CD4-positive, alpha-beta memory T cell (primary cell): ENCODE data around the gene PDGFRA. TPM values are rescaled to one million over a fixed set of nuclear protein-coding genes. Genes with fewer than 3 reads are reported as not detected.

Experiments
- CTCF ChIA-PET: fragments of 350-600 bp; sonication (Branson Sonifier 250); formaldehyde crosslinking; loops from one replicate; lab custom pipeline; 2021; ENCODE audit warnings: inconsistent platforms; ENCODE audit not compliant: partially characterized antibody; lab: Charles Lee
- POLR2A ChIA-PET: fragments of 350-600 bp; sonication (Branson Sonifier 250); formaldehyde crosslinking; loops from one replicate; lab custom pipeline; 2021; ENCODE audit not compliant: partially characterized antibody; lab: Charles Lee
- DNase-seq, 5 donors: peaks; one replicate each; pipeline versions ENCODE4 v3.0.0 to v3.0.0-alpha.2; 2020 to 2022; ENCODE audit warnings: mixed read lengths in 1 of 5
- H3K27ac ChIP-seq: one replicate; pipeline ENCODE4 v1.7.0; 2013; ENCODE audit warnings: low read depth, low read length
- H3K27me3 ChIP-seq: 2 replicates; pipeline ENCODE4 v1.7.0; 2013; ENCODE audit warnings: mild to moderate bottlenecking, low read length, moderate library complexity; ENCODE audit not compliant: insufficient read depth
- H3K36me3 ChIP-seq: 2 replicates; pipeline ENCODE4 v1.7.0; 2013; ENCODE audit warnings: mild to moderate bottlenecking, low read length, moderate library complexity; ENCODE audit not compliant: insufficient read depth
- H3K4me1 ChIP-seq: 2 replicates; pipeline ENCODE4 v1.7.0; 2013; ENCODE audit warnings: mild to moderate bottlenecking, low read length, moderate library complexity; ENCODE audit not compliant: insufficient read depth
- H3K4me3 ChIP-seq, 2 donors: one replicate each; pipeline ENCODE4 v1.7.0; 2013; ENCODE audit warnings: low read length in 2 of 2, mild to moderate bottlenecking in 1 of 2
- H3K9me3 ChIP-seq, 2 donors: one replicate each; pipeline ENCODE4 v1.7.0; 2013; ENCODE audit warnings: low read length in 2 of 2, control low read depth in 1 of 2; ENCODE audit not compliant: control insufficient read depth in 1 of 2
- H3K27ac Mint-ChIP-seq, 7 donors: one replicate each; pipeline ENCODE4 v1.8.0; 2020 to 2021; ENCODE audit warnings: mixed read lengths in 7 of 7, mild to moderate bottlenecking in 6 of 7, inconsistent platforms in 3 of 7, moderate library complexity in 3 of 7
- H3K27me3 Mint-ChIP-seq, 2 donors: one replicate each; pipeline ENCODE4 v1.8.0; 2020 to 2021; ENCODE audit warnings: mixed read lengths in 2 of 2
- H3K36me3 Mint-ChIP-seq, 2 donors: one replicate each; pipeline ENCODE4 v1.8.0; 2020 to 2021; ENCODE audit warnings: mixed read lengths in 2 of 2, inconsistent platforms in 1 of 2, mild to moderate bottlenecking in 1 of 2
- H3K4me1 Mint-ChIP-seq, 4 donors: one replicate each; pipeline ENCODE4 v1.8.0; 2020 to 2021; ENCODE audit warnings: mixed read lengths in 4 of 4, mild to moderate bottlenecking in 1 of 4
- H3K4me3 Mint-ChIP-seq, 8 donors: one replicate each; pipeline ENCODE4 v1.8.0; 2020 to 2021; ENCODE audit warnings: mixed read lengths in 8 of 8, mild to moderate bottlenecking in 7 of 8, moderate library complexity in 6 of 8, inconsistent platforms in 3 of 8
- H3K9me3 Mint-ChIP-seq, 8 donors: one replicate each; pipeline ENCODE4 v1.8.0; 2020 to 2021; ENCODE audit warnings: mixed read lengths in 8 of 8, mild to moderate bottlenecking in 5 of 8, inconsistent platforms in 3 of 8, moderate library complexity in 1 of 8
- intact Hi-C: fragments of 100-400 bp; cut with micrococcal nuclease; formaldehyde crosslinking; loops from one replicate; pipeline ENCODE4 v1.15.1; 2023
- polyA plus RNA-seq, 2 donors: library from polyadenylated mRNA; unstranded; fragments of 300-500 nt; fragmentation: Illumina TruSeq; gene quantifications; one replicate each; pipeline ENCODE4 v1.2.3, GENCODE V29; 2021
- total RNA-seq, 2 experiments: library from RNA; stranded (reverse); gene quantifications; one replicate each; pipeline ENCODE4 v1.2.3, GENCODE V29; 2021

The PDGFRA gene
- total and polyA plus RNA-seq, 4 experiments from 2014 or later, result not detected

- Mint-ChIP-seq H3K36me3 (no peaks in the 10 kb centered on the region), H3K27me3 (peaks cover 22 to 27% of the 10 kb centered on the region in 2 donors), H3K27ac (no peak overlapping the region), H3K9me3 (no peaks in the 10 kb centered on the region), H3K4me3 (peak overlapping the region in 3 of 8 donors; percentile 39 to 61 (median 53)), H3K4me1 (peaks cover 4 to 7% (median 5%) of the 10 kb centered on the region in 4 donors)
- intact Hi-C loops, result loop anchor here (1.0 kb wide), 2 partner anchors 16 to 288 kb away; no protein-coding TSS in a partner anchor
- Histone ChIP-seq H3K4me3 (no peak overlapping the region), H3K4me1 (no peaks in the 10 kb centered on the region), H3K9me3 (no peaks in the 10 kb centered on the region), H3K27me3 (peaks cover 4% of the 10 kb centered on the region), H3K27ac (no peak overlapping the region), H3K36me3 (no peaks in the 10 kb centered on the region)
- DNase-seq, result peak in 4 of 5 donors; percentile 53 to 59 (median 54)
- CTCF ChIA-PET, result interaction anchor here (0.6 to 12.6 kb wide), 6 partner anchors 11 to 1020 kb away, joined by 3 to 258 read pairs (median 20); no protein-coding TSS in a partner anchor
- POLR2A ChIA-PET, result no interaction called here
These were observed 11.2 kb upstream of the PDGFRA start for GRCh38 chr4:54217642-54218495.

DNA sequence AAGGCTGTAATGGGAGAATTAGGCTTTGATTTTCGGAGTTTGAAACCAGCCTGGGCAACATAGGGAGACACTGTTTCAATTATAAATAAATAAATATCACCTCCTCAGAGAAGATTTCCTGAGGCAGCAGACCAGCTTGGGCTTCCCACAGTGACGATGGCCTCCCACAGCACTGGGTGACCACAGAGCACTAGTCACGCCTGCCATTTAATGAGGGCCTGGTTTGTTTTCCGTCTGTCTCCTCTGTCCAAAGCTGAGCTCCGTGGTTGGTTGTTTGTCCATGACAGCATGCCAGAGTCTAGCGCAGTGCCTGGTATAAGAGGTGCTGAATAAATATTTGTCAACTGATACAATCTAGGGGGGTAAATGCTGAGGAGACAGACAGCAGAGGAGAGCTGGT is 10.4 kb upstream of the PDGFRA start:
- Histone ChIP-seq H3K36me3 (no peaks in the 10 kb centered on the region), H3K9me3 (no peaks in the 10 kb centered on the region), H3K27me3 (peaks cover 4% of the 10 kb centered on the region), H3K4me3 (no peak overlapping the region), H3K4me1 (no peaks in the 10 kb centered on the region), H3K27ac (no peak overlapping the region)
- Mint-ChIP-seq H3K27ac (no peak overlapping the region), H3K9me3 (no peaks in the 10 kb centered on the region), H3K4me3 (no peak overlapping the region), H3K36me3 (no peaks in the 10 kb centered on the region), H3K4me1 (peaks cover 4 to 7% (median 5%) of the 10 kb centered on the region in 4 donors), H3K27me3 (peaks cover 23 to 27% of the 10 kb centered on the region in 2 donors)
- intact Hi-C loops, result loop anchor here (1.0 kb wide), 2 partner anchors 16 to 288 kb away; no protein-coding TSS in a partner anchor
- no peak for DNase-seq
- POLR2A ChIA-PET, result no interaction called here
- CTCF ChIA-PET, result interaction anchor here (0.7 to 12.6 kb wide), 11 partner anchors 10 to 1024 kb away, joined by 3 to 258 read pairs (median 3); no protein-coding TSS in a partner anchor

DNA sequence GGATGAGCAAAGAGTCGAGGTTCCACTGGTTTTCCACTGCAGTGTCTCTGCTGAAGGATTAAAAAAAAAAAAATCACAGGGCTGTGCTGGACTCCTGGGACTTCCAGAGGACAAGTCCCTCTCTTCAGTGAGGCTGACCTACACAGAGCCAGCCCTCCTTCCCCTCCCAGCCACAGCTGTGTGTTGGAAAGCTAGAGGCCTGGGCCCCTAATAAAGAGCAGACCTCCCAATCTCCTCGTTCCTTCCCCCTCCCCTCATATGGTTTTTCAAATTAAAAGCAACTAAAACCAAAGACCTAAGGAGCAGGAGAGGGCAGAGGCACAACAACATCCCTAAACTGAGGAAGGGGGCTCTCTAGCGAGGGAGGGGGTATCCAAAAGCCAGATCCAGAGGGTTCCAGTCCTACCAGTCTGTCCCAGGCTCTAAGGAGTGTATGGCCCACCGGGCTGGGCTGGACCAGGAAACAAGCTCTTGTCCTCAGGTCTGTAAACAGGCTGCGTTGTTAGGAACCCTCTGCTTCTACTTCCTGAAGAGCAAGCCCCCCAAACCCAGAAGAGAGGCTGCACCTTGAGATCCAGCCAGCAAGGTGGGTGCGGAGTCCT is 4.0 kb upstream of the PDGFRA start:
- DNase-seq, result no peak
- H3K9me3 ChIP-seq, result no peaks in the 10 kb centered on the region
- peak overlapping the region in 6 of 8 donors; percentile 15 to 90 (median 46) for H3K4me3 Mint-ChIP-seq
- H3K27me3 ChIP-seq, result peaks cover 37% of the 10 kb centered on the region
- H3K9me3 Mint-ChIP-seq, result peaks cover 0 to 4% (median 0%) of the 10 kb centered on the region in 8 donors
- H3K27ac Mint-ChIP-seq, result no peak overlapping the region
- no peak overlapping the region for H3K27ac ChIP-seq
- H3K36me3 ChIP-seq, result no peaks in the 10 kb centered on the region
- peaks cover 57 to 65% of the 10 kb centered on the region in 2 donors for H3K27me3 Mint-ChIP-seq
- H3K4me1 Mint-ChIP-seq, result peaks cover 13 to 48% (median 33%) of the 10 kb centered on the region in 4 donors
- intact Hi-C loops, result no loop called here
- ChIA-PET POLR2A (no interaction called here), CTCF (interaction anchor here (1.3 to 1.7 kb wide), 3 partner anchors 9 to 297 kb away, joined by 3 to 5 read pairs (median 5); no protein-coding TSS in a partner anchor)
- no peaks in the 10 kb centered on the region for H3K36me3 Mint-ChIP-seq
- H3K4me1 ChIP-seq, result peaks cover 29% of the 10 kb centered on the region
- H3K4me3 ChIP-seq, result no peak overlapping the region

- Mint-ChIP-seq H3K9me3 (peaks cover 0 to 4% (median 0%) of the 10 kb centered on the region in 8 donors), H3K27me3 (peaks cover 61 to 65% of the 10 kb centered on the region in 2 donors), H3K4me1 (peaks cover 13 to 52% (median 35%) of the 10 kb centered on the region in 4 donors)
These were observed 3.3 kb upstream of the PDGFRA start for GRCh38 chr4:54225598-54226403.

GRCh38 chr4:54226404-54227255 is 2.5 kb upstream of the PDGFRA start:
- Histone ChIP-seq H3K4me3 (no peak overlapping the region), H3K36me3 (no peaks in the 10 kb centered on the region), H3K9me3 (no peaks in the 10 kb centered on the region), H3K27me3 (peaks cover 41% of the 10 kb centered on the region), H3K4me1 (peaks cover 29% of the 10 kb centered on the region), H3K27ac (no peak overlapping the region)
- H3K27me3 Mint-ChIP-seq, result peaks cover 66 to 71% of the 10 kb centered on the region in 2 donors
- no peaks in the 10 kb centered on the region for H3K36me3 Mint-ChIP-seq
- H3K4me1 Mint-ChIP-seq, result peaks cover 13 to 57% (median 40%) of the 10 kb centered on the region in 4 donors
- POLR2A ChIA-PET, result no interaction called here
- H3K9me3 Mint-ChIP-seq, result peaks cover 0 to 4% (median 0%) of the 10 kb centered on the region in 8 donors
- H3K27ac Mint-ChIP-seq, result no peak overlapping the region
- intact Hi-C loops, result loop anchor here (2.0 kb wide), 1 partner anchor 320 kb away; no protein-coding TSS in a partner anchor
- CTCF ChIA-PET, result interaction anchor here (1.3 to 1.8 kb wide), 4 partner anchors 7 to 298 kb away, joined by 3 to 5 read pairs (median 5); no protein-coding TSS in a partner anchor
- DNase-seq, result no peak
- H3K4me3 Mint-ChIP-seq, result peak overlapping the region; percentile 56 to 90 (median 80)

More at GRCh38 chr4:54225598-54226403, 3.3 kb upstream of the PDGFRA start:
- Mint-ChIP-seq H3K36me3 (no peaks in the 10 kb centered on the region), H3K4me3 (peak overlapping the region; percentile 44 to 90 (median 80)), H3K27ac (no peak overlapping the region)
- Histone ChIP-seq H3K4me1 (peaks cover 29% of the 10 kb centered on the region), H3K27ac (no peak overlapping the region), H3K27me3 (peaks cover 37% of the 10 kb centered on the region), H3K4me3 (no peak overlapping the region), H3K36me3 (no peaks in the 10 kb centered on the region), H3K9me3 (no peaks in the 10 kb centered on the region)
- CTCF ChIA-PET, result interaction anchor here (1.3 to 1.7 kb wide), 3 partner anchors 8 to 297 kb away, joined by 3 to 5 read pairs (median 5); no protein-coding TSS in a partner anchor
- intact Hi-C loops, result loop anchor here (2.0 kb wide), 1 partner anchor 319 kb away; no protein-coding TSS in a partner anchor
- DNase-seq, result no peak
- POLR2A ChIA-PET, result no interaction called here
